Right kidney (tissue), 1 donor: ENCODE data around the gene BCAS4.

Experiments used
- DNase-seq: peaks from one replicate; pipeline ENCODE4 v3.0.0-alpha.2; 2016

BCAS4 gene

DNA sequence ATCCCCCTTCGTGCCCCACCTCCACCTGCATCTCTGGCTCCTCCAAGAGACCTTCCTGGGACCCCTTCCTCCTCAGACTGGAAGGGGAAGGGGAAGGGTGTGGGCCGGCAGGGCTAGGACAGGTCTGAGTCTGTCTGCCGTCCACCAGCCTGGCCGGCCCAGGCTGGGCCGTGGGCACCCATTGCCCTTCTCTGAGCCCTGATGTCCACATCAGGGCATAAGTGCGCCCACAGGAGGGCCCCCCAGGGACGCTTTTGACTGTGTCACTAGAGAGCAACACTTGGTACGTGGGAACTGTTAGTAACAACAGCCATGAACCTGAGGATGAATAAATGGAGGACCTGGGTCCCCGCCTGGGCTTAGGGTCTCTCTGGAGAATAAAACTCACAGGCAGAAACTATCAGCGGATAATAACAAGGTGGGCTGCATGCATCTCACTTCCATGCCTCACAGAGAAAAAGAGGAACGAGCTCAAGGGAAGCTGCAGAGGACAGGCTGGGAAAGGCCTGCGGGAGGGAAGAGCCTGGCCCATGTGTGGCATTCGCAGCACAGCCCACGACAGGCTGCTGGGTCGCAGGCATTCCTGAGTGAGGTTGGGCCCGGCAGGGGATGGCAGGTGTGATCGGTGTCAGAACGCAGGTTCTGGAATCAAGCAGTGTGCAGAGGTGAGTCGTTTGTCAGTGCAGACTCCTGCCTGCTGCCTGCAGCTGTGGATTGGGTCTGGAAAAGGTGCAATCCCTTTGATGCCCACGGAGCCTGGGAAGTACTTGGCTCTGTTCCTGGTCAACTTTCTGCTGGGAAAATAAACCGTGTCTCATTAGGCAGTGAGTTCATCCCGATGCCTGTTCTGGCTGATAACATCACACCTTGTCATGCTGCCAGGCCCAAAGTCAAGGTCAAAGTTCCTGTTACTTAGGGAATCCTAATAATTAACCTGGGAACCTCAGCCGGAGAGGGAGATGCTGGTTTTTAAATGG is 60.9 kb downstream of the BCAS4 start:
- no peak for DNase-seq

DNA sequence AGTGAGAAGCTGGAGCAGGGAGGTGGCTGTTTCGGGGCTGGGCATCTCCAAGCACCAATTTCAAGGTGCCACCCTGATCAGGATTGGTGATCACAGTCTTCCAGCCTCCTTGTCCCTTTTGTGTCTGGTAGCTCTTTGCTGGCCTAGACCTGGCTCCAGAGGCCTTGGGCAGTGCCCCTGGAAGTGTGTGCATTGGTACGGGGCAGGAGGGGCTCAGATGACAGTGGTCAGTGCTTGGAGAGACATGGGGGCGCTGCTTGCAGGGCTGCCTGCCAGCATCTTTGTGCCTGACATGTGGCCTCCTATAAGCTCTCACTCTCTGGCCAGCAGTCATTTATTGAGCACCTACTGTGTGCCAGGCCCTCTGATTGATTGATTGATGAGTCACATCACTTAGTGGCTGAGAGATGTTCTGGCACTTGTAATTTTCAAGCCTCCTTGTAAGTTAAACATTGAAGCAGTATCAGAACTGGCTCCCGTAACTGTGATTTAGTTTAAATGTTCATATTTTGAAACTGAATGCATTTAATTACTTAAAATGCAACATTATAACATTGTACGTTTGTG is 61.7 kb downstream of the BCAS4 start:
- no peak for DNase-seq

DNA sequence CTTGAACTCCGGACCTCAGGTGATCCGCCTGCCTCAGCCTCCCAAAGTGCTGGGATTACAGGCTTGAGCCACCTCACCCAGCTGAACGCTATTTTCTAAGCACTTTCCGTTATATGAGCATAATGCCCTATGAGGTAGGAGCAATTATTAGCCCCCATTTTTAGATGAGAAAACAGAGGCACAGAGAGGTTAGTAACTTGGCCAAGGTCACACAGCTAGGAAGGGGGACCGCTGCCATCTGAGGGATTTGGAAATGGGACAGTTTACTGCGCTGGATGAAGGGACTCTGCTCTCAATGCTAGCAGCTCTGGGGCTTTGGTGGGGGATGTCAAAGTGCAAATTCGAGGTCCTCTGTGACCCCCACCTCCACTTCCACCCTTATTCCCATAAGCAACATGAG is 62.5 kb downstream of the BCAS4 start:
- no peak for DNase-seq

DNA sequence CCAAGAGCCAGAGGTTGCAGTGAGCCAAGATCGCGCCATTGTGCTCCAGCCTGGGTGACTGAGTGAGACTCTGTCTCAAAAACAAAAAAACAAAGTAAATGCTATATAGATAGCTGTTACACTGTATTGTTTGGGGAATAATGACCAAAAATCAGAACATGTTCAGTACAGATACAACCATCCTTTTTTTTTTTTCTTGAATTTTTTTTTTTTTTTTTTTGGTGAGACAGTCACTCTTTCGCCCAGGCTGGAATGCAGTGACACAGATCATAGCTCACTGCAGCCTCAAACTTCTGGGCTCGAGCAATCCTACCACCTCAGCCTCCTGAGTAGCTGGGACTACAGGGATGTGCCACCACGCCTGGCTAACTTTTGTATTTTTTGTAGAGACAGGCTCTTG is 63.7 kb downstream of the BCAS4 start:
- DNase-seq = no peak

DNA sequence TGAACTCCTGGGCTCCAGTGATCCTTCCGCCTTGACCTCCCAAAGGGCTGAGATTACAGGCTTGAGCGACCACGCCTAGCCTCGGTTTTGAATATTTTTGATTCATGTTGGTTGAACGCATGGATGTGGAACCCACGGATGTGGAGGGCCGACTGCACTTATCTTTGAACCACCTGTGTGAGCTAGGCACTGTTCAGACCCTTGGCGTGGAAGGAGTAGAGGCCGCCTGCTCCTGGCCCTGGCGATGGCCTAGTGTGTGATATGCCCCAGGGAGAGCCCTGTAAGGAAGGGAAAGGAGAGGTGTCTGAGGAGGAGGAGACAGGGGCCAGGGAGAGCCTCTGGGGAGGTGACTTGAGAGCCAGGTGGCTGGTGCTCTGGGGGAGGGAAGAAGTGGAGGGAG is 64.3 kb downstream of the BCAS4 start:
- DNase-seq = no peak

DNA sequence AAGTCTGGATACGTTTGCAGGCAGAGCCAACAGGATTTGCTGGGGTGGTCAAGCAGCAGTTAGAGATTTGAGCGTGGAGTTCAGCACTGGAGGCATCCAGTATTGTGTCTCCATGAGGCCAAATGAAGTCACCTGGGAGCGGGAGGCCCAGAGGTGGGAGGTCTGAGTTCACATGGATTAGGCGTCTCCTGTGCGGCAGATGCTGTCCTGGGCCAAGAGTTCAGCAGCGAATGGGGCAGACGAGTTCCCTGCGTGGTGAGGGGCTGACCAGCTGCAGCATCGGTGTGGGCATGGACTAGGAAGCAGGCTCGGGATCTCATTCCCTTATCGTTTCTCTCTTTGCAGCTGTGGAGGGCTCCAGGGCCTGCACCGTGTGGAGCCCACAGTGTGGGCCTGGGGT is 66.2 kb downstream of the BCAS4 start:
- DNase-seq = no peak

DNA sequence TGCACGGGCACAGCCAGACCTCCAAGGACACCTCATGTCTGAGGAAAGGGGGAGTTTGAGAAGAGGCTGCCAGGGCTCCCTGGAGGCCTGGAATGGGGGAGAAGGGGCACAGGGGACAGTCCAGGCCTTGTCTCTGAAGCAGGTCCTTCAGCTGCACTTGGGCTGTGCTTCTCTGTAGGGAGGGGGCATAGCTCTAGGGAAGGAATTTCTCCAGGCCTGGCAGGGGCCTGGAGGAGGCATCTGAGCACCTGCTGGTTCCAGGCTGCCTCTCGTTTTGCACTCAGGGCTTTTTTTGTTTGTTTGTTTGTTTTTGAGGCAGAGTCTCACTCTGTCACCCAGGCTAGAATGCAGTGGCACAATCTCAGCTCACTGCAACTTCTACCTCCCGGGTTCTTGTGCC is 67.7 kb downstream of the BCAS4 start:
- no peak for DNase-seq

DNA sequence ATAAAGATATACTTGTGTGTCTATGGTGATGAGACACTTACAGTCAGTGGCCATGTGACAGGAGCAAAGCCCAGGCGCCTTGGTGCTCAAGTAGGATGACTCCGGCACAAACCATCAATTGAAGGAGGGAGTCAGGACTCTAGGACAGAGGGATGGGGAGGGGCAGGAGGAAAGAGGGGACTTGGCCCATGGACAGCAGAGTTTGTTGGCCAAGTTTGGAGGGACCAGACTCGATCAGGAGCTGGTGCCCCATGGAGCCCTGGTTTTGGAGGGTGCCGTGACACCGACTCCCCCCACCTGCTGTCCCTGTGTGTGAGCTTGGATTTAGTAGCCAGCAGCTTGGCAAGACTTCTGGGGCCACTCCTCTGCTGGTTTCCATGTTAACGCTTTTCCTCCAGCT is 70.3 kb downstream of the BCAS4 start:
- DNase-seq = no peak

DNA sequence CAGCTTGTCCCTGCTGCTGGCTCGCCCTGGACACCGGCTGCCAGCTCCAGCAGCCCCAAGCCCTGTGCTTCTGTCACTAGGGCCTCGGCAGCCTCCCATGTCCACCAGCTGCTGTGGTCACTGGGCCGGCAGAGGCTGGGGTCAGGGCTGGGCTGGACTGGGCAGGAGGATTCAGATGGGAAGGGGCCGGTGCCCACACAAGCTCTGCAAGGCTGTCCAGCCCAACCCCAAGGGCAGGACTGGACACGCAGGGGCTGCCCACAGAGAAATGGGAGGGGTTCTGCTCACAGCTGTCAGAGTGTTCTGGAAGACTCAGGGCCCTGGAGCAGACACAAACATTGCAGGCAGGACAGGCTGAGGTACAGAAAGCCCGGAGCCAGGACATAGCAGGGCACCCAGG is 70.7 kb downstream of the BCAS4 start:
- DNase-seq = no peak

DNA sequence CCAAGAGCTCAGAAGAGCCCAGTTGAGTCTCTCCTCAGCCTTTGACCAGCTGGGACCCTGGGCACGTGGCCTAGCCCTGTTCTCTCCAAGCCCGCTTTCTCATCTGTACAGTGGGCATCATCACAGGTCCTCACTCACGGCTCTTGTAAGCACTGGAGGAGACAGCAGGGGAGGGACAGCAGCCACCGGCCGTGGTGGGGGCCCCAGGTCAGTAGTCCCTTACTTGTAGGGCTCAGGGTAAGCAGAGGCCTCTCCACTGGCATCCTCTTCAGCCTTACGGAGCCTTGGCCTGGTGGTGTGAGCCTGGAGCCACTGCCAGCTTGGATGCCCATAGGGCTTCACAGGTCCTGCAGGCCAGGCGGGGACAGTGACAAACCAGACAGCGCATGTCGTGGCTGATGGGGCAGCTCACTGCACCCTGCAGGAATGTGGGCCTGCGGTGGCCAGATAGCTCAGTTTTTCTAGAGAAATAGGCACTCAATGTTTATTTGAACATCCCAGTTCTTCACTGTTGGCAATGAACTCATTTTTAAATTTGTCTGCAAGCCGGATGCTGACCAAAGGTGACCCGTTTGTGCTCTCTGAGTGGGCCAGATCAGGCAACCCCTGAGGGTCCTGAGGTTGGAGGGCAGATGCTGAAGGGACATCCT is 71.3 kb downstream of the BCAS4 start:
- no peak for DNase-seq

DNA sequence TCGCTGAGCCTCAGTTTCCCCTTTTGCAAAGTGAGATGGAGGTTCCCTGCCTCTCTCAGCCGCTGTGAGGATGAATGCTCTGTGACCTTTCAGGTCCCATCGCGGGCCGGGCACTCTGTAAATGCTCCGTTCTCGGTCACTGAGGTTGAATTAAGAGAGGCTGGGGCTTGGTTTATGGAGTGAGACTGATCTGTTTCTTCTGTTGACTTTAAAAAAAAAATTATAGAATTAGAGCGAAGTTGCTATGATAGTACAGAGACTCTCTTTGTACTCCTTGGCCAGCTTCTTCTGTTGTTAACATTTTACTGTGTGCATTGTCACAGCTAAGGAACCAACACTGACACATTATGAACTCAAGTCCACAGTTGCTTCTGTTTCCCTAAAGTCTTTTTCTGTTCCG is 72.0 kb downstream of the BCAS4 start:
- no peak for DNase-seq

DNA sequence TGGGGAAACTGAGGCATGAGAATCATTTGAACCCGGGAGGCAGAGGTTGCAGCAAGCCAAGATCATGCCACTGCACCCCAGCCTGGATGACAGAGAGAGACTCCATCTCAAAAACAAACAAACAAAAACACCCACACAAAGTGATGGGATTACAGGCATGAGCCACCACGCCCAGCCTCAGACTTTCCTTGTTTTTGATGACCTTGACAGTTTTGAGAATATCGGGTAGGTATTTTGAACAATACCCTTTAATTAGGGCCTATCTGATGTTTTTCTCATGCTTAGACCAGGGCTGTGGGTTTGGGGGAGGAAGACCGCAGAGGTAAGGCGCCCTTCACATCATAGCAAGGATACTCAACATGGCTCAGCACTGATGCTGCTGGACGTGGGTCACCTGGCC is 72.9 kb downstream of the BCAS4 start:
- DNase-seq = no peak

DNA sequence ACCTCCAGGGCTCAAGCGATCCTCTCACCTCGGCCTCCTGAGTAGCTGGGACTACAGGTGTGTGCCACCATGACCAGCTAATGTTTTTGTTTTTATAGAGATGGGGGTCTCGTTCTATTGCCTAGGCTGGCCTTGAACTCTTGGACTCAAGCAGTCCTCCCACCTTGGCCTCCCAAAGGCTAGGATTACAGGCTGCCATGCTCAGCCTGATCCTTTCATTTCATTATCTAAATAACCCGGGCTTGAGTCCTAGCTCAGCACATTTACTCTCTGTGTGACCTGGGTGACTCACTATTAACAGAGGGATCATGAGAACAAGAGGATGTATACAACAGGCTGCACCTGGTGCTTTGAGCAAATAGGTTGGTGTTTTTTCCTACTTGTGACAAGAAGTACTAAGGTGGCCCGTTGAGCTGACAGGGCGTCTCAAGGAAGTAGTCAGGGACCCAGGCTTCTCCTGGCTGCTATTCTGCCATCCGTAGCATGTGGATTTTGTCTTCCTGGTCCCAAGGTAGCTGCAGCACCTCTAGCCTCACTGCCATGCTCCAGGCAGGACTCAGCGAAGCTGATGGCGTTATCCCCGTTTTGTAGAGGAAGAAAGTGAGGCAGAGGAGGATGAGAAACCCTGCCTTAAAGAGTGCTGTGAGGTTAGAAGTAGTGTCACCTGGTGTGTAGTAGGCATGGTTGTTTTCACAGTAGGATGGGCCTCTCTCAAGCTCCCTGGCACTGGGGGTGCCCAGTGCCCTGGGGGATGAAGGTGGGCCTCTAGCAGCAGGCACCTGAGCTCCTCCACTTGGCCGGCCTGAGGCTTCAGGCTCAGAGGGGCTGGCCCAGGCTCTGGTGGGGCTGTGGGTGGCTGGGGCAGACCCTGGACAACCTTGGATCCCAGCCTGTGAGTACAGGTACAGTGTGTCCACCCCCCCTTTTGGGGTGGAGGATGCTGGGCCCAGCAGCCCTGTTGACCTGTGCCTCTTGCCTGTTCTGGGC is 73.9 kb downstream of the BCAS4 start:
- no peak for DNase-seq

DNA sequence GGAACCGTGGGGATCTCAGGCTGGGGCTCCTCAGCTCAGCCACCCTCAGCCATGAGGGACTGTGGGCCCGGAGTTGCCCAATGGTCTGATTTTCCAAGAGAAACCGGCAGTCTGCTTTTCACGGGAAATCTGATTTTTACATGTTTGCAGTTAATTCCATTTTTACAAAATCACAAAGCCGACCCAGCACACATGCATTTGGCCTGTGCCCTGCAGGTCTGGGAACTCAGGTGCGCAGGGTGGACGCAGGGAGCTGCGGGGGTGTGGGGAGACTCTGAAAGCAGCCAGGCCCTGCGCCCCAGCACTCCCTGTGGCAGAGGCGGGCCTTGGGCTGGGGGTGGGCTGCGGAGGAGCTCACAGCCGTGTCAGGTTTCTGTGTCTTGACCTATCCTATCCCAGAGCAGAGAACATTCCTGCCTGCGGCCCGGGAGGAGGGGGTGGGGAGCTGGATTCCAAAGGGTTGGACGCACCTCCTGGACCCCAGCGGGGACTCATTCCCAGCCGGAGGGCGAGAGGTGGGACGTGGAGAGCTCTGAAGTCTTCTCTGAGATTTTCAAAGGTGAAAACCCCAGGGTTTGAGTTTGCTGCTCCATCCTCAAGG is 75.8 kb downstream of the BCAS4 start:
- peak; percentile 72 for DNase-seq

DNA sequence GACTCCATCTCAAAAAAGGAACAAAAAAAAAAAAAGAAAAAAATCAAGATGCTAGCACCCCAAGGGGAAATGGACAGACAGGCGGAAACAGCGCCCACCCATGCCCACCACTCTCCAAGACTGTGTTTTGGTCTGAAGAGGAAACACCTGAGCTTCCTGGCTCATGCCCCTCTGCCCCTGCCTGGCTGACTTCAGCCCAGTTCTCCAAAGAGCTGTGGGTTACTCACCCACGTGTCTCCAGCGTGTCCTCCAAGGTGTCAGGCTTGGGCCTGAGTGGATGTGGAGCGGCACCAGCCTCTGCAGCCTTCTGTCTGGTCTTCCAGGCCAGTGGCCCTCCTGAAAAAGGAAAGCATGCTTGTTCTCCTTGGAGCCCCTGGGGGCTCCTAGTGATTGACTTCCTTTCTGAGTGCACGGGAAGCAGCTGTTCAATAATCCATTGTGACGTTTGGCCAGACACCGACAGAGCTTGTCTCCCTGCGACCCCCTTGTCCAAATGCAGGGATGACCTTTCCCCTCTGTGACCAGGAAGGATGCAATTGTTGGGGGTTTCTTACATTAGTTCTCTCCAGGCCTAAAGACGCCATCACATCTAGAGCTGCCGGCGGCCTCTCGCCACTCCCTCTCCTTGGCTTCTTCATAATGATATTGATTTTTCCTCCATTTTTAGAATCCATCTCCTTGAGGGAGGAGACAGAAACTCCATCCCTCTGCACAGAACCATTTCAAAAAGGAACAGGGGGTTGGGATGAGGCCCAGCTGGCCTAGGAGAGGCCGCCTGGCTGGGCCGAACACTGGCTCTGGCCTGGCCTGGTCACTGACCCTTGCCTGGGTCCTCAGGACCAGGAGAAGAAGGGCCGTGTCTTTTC is 77.9 kb downstream of the BCAS4 start:
- DNase-seq = no peak

DNA sequence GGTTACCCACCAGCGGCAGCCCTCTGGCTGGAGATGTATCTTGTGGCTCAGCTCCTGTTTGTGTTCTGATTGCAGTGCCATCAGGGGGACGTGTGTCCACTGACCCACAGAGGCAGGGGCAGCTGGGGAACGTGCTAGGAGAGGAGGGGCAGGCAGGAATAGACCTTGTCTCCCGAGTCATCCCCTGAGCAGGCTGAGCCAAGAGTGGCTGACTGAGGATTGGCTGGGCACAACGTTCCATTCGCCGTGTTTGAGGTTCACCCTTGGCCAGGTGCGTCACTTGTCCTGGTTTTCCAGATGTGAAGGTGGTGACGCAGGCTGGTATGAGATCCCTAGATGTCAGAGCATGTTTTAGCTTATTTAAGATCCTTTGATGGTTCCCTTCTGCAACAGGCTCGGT is 78.7 kb downstream of the BCAS4 start:
- no peak for DNase-seq

DNA sequence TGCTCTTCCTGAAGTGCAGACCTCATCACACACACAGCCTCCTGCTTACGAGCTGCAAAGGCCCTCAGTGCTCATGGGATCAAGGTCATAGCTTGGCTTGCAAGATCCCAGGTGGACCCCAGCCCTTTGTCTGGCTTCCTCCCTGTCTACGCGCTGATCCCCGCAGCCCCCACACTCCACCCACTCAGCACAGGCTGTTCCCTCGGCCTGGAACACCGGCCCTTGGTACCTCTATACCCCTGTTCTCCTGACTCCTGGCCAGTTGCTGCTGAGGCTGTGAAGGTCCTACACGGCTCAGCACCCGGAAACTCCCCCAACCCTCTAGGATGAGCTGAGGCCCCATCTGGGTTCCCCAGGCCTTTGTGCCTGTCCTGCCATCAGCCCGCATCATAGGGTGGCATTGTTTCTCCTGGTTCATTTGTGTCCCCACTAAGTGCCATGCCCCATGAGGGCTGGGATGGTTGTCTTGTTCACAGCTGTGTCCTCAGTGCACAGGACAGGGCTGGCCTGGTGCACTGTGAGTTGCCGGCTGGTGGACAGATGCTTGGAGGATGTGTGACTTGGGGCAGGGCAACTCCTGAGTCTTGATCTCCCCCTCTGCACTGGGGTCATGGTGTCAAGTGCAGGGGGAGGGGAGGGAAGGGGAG is 79.4 kb downstream of the BCAS4 start:
- no peak for DNase-seq

DNA sequence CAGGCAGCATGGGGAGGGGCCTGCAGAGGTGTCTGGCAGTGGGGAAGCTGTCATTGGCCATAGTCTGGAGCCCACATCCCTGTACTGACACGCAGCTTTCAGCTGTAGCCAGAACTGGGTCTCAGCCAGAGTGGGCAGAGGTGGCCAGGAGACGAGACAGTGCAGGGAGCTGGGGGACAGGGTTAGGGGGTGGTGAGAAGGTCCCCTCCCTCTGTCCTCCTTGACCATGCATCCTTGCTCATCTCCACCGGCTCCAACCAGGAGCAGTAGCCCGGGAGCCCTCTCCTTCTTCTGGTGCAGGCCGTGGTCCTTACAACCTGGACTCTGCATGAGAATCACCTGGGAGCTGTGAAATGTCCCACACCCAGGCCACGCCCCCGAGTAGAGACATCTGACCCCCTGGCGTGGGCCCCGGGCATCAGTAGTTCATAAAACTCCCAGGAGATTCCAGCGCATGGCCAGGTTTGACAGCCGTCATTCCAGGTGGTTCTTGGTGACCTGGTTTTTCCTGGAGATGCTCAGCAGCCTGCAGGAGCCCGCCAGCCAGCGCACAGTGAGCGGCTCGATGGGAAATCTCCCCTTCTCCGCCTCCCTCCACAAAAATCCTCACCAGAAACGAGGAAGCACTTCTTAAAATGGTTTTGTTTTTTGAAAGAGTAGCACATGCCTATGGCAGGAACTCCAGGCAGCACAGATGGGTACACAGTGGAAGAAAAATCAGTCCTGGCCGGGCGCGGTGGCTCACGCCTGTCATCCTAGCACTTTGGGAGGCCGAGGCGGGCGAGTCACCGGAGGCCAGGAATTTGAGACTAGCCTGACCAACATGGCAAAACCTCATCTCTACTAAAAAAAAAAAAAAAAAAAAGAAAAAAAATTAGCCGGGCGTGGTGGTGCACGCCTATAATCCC is 80.2 kb downstream of the BCAS4 start:
- DNase-seq = no peak

DNA sequence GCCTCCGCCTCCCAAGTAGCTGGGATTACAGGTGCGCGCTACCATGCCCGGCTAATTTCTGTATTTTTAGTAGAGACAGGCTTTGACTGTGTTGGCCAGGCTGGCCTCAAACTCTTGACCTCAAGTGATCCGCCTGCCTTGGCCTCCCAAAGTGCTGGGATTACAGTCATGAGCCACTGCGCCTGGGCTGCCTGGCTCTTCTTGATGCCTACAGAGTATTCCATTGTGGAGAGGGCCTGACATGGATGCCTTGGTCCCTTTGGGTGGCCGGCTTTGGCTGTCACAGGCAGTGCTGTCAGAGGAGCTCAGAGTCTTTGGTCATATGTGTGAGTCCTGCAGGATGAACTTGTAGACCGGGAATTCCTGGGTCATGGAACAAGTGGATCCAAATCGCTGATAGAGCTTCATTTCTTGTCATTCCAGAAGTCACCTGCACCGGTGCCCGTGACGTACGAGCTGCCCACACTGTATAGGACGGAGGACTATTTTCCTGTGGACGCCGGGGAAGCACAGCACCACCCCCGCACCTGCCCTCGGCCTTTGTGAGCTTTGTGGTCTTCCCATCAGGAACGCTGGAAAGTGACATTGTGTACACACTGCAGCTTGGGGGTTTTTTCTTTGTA is 81.3 kb downstream of the BCAS4 start:
- DNase-seq = no peak
